Measurements from ENCODE around the gene MYOZ1.

DNA sequence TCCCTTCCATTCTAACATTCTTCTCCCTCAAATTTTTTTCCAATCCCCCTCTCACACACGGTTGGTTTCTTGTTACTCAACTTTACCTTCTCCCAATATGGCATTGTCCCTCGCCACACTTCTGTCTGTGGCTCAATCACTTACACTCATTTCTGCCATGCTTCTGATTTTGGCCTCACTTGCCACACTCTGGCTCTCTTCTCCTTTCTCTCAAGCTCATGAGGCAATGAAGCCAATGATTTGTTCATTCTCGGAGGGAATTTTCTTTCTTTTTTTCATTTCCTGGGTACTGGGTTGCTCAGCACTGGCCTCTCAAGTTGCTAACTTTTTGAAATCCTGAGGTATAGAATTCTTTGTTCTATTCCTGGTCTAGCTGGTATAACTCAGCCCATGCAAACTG lies 4.0 kb upstream of the MYOZ1 start:
- TF ChIP-seq POLR2A (IDR thresholded peaks at IDR 0.05; ENCODE audit: extremely low read depth, insufficient read length) = no peak
- TF ChIP-seq, protein P1, sequence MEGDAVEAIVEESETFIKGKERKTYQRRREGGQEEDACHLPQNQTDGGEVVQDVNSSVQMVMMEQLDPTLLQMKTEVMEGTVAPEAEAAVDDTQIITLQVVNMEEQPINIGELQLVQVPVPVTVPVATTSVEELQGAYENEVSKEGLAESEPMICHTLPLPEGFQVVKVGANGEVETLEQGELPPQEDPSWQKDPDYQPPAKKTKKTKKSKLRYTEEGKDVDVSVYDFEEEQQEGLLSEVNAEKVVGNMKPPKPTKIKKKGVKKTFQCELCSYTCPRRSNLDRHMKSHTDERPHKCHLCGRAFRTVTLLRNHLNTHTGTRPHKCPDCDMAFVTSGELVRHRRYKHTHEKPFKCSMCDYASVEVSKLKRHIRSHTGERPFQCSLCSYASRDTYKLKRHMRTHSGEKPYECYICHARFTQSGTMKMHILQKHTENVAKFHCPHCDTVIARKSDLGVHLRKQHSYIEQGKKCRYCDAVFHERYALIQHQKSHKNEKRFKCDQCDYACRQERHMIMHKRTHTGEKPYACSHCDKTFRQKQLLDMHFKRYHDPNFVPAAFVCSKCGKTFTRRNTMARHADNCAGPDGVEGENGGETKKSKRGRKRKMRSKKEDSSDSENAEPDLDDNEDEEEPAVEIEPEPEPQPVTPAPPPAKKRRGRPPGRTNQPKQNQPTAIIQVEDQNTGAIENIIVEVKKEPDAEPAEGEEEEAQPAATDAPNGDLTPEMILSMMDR (IDR thresholded peaks at IDR 0.05; ENCODE audit: low read depth, low read length) = no peak
- TF ChIP-seq MAX (IDR thresholded peaks at IDR 0.05; ENCODE audit: low read depth, low read length) = no peak
- no peak for TF ChIP-seq MYC (IDR thresholded peaks at IDR 0.05; ENCODE audit: low read depth, low read length)

All from NB4 (cell line).